Measurements from ENCODE around the gene TEDC1.

Gene TEDC1

GRCh38 chr14:105527381-105527825, 36.4 kb downstream of the TEDC1 start:
- no peak for DNase-seq

- DNase-seq, result peak; percentile 83
These were observed 37.0 kb downstream of the TEDC1 start for GRCh38 chr14:105527826-105528585.

GRCh38 chr14:105528586-105529318, 37.7 kb downstream of the TEDC1 start:
- peak; percentile 59 for DNase-seq

DNA sequence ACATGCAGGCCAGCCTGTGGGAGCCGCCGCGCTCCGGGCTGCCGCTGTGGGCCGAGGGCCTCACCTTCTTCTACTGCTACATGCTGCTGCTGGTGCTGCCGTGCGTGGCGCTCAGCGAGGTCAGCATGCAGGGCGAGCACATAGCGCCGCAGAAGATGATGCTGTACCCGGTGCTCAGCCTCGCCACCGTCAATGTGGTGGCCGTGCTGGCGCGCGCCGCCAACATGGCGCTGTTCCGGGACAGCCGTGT, 38.2 kb downstream of the TEDC1 start:
- no peak for DNase-seq

DNA sequence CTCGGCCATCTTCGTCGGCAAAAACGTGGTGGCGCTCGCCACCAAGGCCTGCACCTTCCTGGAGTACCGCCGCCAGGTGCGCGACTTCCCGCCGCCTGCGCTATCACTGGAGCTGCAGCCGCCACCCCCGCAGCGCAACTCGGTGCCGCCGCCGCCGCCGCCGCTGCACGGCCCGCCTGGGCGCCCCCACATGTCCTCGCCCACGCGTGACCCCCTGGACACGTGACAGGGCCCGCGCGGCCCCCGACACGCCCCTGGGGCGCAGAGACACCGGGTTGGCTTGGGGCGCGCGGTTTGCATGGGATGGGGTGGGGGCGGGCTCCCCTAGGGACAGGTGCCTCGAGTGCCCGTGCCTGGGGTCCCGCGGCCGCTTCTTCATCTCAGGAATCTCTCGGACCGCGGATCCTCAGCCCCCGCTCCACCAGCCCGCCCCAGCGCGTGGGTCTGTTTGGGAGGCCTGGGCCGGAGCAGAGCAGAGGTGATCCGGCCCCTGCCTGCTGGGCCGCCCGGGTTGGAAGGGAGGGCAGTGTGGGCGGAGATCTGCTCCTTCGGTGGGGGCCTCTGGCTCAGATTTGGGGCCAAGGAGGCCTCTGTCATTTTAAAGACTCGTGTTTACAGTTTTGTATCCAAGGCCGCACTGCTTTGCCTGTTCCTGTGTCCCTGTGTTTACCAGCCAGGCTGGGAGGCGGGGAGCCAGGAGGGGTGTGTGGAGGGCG, 38.7 kb downstream of the TEDC1 start:
- peak; percentile 54 for DNase-seq

- no peak for DNase-seq
These were observed 39.4 kb downstream of the TEDC1 start for GRCh38 chr14:105530285-105531087.

DNA sequence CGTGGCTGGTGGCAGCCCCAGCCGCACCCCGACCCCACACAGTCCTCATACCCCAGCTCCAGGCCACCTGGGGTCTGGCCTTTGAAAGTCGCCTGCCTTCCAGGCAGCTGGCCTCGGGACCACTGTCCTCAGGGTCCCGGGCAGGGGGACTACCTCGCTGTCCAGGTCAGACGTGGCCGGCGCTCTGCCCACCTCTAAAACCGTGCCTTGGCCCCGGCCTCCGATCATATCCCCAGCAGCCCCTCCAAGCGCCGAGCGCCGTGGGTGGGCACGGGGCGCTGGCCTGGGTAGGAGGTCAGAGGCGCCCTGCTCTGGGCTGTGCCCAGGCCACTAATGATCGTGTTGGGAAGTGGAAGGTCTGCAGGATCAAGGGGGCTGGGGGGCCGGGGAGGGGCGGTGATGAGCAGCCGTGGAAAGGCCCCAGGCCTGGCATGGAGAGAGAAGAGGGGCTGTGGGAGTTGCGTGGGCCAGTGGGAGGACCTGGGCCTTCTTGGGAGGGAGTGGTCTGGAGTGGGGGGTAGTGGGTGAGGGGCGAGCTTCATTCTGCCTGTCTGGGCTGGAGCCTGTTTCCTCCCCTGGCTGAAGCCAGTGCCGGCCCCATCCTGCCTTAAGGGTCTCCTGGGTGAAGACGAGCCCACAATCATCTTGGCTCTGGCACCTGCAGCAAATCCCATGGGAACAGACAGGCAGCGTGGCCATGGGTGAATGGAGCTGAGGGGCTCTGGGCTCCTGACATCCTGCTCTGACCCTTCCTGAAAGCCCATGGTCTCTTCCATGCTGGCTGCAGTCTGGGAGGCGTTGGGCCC, 40.2 kb downstream of the TEDC1 start:
- no peak for DNase-seq

DNA sequence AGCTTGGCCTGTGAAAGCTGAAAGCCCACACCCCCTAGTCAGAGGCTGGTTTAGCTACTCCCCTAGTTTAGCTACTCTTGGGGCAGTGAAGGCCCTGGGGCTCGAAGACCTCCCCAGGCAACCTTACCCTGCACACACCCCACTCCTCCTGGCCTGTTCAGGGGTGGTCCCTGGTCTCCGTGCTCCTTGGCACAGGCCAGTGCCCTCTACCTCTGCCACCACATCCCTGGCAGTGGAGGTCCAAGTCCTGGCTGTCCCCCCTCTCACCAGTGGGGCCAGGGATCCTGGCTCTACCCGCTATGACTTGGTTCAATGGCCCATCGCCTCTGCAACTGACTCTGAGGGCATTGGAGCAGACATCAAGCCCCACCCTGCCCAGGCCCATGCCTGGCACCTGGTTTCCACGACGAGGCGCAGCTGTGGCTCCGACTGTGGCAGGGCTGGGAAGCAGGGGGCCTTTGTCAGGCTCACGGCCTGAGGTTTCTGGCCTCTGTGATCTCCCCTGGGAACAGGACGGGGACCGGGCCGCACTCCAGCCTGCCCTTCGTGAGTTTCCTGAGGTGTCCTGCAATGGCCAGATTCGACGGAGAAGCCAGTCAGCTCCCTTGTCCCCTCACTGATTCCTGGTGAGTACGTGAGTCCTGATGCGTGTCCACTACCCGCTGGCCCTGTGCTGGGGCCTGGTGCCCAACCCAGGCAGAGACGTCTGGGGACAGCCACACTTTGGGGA, 41.0 kb downstream of the TEDC1 start:
- no peak for DNase-seq

GRCh38 chr14:105532735-105533141, 41.7 kb downstream of the TEDC1 start:
- no peak for DNase-seq

GRCh38 chr14:105533391-105533790, 42.3 kb downstream of the TEDC1 start:
- no peak for DNase-seq

GRCh38 chr14:105533811-105534498, 42.9 kb downstream of the TEDC1 start:
- DNase-seq, result no peak

DNA sequence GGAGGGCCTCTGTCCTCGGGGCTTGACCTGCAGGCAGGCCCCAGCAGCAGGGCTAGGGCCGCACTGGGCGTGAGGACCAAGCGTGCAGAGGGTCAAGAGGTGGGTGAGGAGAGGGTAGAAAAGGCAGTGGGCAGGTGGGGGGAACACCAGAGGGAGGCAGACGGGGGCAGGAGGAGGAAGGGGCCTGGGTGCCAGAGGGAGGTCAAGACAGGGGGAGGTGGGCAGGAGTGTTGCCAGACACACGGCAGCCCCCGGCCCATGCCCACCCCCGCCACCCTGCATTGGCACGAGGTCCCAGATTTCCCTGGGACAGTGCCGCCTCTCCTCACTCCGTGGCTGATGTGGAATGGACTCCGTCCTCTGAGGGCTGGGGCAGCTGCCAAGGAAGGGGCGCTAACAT, 43.5 kb downstream of the TEDC1 start:
- no peak for DNase-seq

DNA sequence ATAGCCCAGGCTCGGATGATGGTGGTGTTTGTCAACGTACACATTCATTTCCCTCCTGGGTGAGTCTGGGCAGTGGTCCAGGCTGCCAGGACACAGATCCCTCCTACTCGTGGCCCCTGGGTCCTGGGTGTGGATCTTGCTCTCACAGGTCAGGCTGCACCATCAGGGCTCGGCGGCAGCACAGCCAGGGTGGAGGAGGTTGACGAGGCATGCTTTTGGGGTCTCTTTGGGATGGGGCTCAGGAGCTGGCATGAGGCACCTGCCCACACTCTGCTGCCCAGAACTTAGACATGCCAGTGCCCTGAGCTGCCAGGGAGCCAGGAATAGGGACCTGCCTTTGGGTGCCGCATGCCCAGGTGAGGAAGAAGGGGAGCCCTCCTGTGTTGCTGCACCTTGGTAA, 45.0 kb downstream of the TEDC1 start:
- DNase-seq, result no peak

GRCh38 chr14:105536691-105537579, 45.9 kb downstream of the TEDC1 start:
- DNase-seq, result no peak

GRCh38 chr14:105537580-105538474, 46.8 kb downstream of the TEDC1 start:
- peak; percentile 69 for DNase-seq

GRCh38 chr14:105538481-105539049, 47.5 kb downstream of the TEDC1 start:
- no peak for DNase-seq

DNA sequence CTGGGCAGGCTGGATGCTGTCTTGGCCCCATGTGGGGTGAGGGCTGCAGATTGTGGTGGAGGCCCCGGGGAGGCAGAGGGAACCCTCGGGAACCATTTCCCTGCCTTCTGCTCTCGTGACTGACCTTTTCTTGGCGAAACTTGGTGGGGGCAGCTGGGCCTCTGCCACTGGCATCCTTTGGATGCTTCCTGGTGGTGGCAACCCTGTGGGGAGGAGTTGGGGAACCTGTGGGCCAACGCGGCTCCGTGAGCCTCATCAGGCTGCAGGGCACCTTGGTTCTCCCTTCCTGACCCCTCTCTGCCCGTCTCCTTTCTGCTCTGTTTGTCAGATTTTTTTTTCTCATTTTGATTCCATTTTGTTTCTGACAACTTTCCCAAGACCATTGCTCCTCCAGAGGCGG, 49.8 kb downstream of the TEDC1 start:
- DNase-seq, result no peak

DNA sequence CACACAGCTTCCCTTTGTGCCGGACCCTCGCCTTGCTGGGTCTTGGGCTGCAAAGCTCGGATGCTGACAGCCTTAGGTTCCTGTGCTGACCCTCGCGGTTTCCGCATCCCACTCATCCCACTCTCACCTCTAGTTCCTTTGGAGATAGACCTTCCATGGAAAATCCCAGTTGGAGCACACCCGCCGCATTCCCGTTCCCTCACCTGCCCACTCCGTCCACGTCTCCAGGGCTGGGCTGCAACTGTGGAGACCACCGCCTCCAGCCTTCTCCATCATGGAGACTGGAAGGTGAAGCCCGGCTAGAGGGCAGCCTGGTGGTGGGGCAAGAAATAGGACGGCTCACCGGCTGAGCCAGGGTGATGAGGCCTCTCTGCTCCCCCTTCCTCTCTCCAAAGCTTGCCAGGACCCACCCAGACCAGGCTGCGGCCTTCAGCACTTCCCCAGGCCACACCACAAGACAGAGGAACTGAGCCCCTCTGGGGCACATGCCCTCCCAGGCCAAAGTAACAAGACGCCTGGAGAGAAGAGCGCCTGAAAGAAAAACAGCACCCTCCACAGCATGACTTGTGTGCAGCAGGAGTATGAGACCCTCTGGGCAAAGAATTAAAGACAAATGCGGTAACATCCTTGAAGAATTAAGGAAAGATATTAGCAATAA, 50.3 kb downstream of the TEDC1 start:
- no peak for DNase-seq
